Endometrium (tissue), 2 donors: ENCODE measurements around the gene CAMK2N1.

Experiments used
- FAIRE-seq: peaks from 2 replicates; lab custom pipeline; 2012; peaks lifted over from hg19 to GRCh38; lab: Jason Lieb, UNC
- donor health status: control.
- donor health status: control.

The CAMK2N1 gene

GRCh38 chr1:20478057-20478635 lies 7.9 kb downstream of the CAMK2N1 start:
- no peak for FAIRE-seq

- FAIRE-seq: no peak
Observed at GRCh38 chr1:20477348-20478056, 8.5 kb downstream of the CAMK2N1 start.

- no peak for FAIRE-seq
Observed at GRCh38 chr1:20476265-20477038, 9.6 kb downstream of the CAMK2N1 start.

GRCh38 chr1:20474996-20475395 lies 11.0 kb downstream of the CAMK2N1 start:
- no peak for FAIRE-seq

GRCh38 chr1:20474333-20474975 lies 11.6 kb downstream of the CAMK2N1 start:
- FAIRE-seq: no peak

GRCh38 chr1:20473894-20474293 lies 12.1 kb downstream of the CAMK2N1 start:
- no peak for FAIRE-seq

- no peak for FAIRE-seq
Observed at GRCh38 chr1:20472860-20473711, 12.9 kb downstream of the CAMK2N1 start.

GRCh38 chr1:20472121-20472520 lies 13.9 kb downstream of the CAMK2N1 start:
- no peak for FAIRE-seq

- no peak for FAIRE-seq
Observed at GRCh38 chr1:20470194-20470593, 15.8 kb downstream of the CAMK2N1 start.

- FAIRE-seq: no peak
Observed at GRCh38 chr1:20469406-20470076, 16.5 kb downstream of the CAMK2N1 start.

GRCh38 chr1:20466273-20466672 lies 19.7 kb downstream of the CAMK2N1 start:
- no peak for FAIRE-seq

- no peak for FAIRE-seq
Observed at GRCh38 chr1:20465187-20465586, 20.8 kb downstream of the CAMK2N1 start.

GRCh38 chr1:20463502-20463901 lies 22.5 kb downstream of the CAMK2N1 start:
- no peak for FAIRE-seq

GRCh38 chr1:20462397-20462796 lies 23.6 kb downstream of the CAMK2N1 start:
- FAIRE-seq: no peak

GRCh38 chr1:20458717-20459116 lies 27.3 kb downstream of the CAMK2N1 start:
- no peak for FAIRE-seq

GRCh38 chr1:20454004-20454403 lies 32.0 kb downstream of the CAMK2N1 start:
- no peak for FAIRE-seq

GRCh38 chr1:20449735-20450311 lies 36.2 kb downstream of the CAMK2N1 start:
- no peak for FAIRE-seq

- no peak for FAIRE-seq
Observed at GRCh38 chr1:20448671-20449071, 37.3 kb downstream of the CAMK2N1 start.

GRCh38 chr1:20447794-20448193 lies 38.2 kb downstream of the CAMK2N1 start:
- no peak for FAIRE-seq

GRCh38 chr1:20446796-20447195 lies 39.2 kb downstream of the CAMK2N1 start:
- no peak for FAIRE-seq

- FAIRE-seq: no peak
Observed at GRCh38 chr1:20445956-20446355, 40.1 kb downstream of the CAMK2N1 start.
